Calu3 (cell line): ENCODE measurements around the gene FAM241B. TPM values are rescaled to one million over a fixed set of nuclear protein-coding genes. Genes with fewer than 3 reads are reported as not detected.

ENCODE experiments used
- BruUV-seq: library from RNA; stranded (reverse); fragments of 400-500 nt; replicated peaks from 2 replicates; lab custom pipeline; 2021; lab: Mats Ljungman, UMichigan
- CTCF ChIA-PET: fragments of 300-600 bp; sonication (Branson Sonifier 250); formaldehyde crosslinking; loops from one replicate; lab custom pipeline; 2022; ENCODE audit warnings: antibody characterized with exemption; lab: Charles Lee
- DNase-seq: peaks from one replicate; pipeline ENCODE4 v3.0.0; 2022
- H3K27ac Mint-ChIP-seq: one replicate; pipeline ENCODE4 v1.8.0; 2022; ENCODE audit warnings: mixed read lengths; ENCODE audit not compliant: unreplicated experiment
- H3K27me3 Mint-ChIP-seq: one replicate; pipeline ENCODE4 v1.8.0; 2022; ENCODE audit warnings: mixed read lengths; ENCODE audit not compliant: unreplicated experiment
- H3K36me3 Mint-ChIP-seq: one replicate; pipeline ENCODE4 v1.8.0; 2022; ENCODE audit warnings: mild to moderate bottlenecking, moderate library complexity, mixed read lengths; ENCODE audit not compliant: insufficient read depth, unreplicated experiment
- H3K4me1 Mint-ChIP-seq: one replicate; pipeline ENCODE4 v1.8.0; 2022; ENCODE audit warnings: mild to moderate bottlenecking, low read depth, mixed read lengths; ENCODE audit not compliant: unreplicated experiment
- H3K4me3 Mint-ChIP-seq: one replicate; pipeline ENCODE4 v1.8.0; 2022; ENCODE audit warnings: mild to moderate bottlenecking, low read depth, moderate library complexity, mixed read lengths; ENCODE audit not compliant: unreplicated experiment
- H3K9me3 Mint-ChIP-seq: one replicate; pipeline ENCODE4 v1.8.0; 2022; ENCODE audit warnings: low read depth, mixed read lengths; ENCODE audit not compliant: unreplicated experiment
- intact Hi-C: fragments of 100-400 bp; cut with micrococcal nuclease; formaldehyde crosslinking; loops from one replicate; pipeline ENCODE4 v1.10.0; 2022; ENCODE audit not compliant: unreplicated experiment
- total RNA-seq: library from RNA; stranded (reverse); gene quantifications from 2 replicates; pipeline ENCODE4 v1.2.3, GENCODE V29; 2022
- TF ChIP-seq, protein P1 (sequence below): fragments of 200-600 bp; IDR thresholded peaks from one replicate; pipeline ENCODE4 v1.8.0; 2022; ENCODE audit warnings: antibody characterized with exemption; ENCODE audit not compliant: unreplicated experiment

FAM241B gene
- total RNA-seq, 1 experiment from 2014 or later: 25.2 TPM

GRCh38 chr10:69674786-69675185 is 44.7 kb downstream of the FAM241B start:
- Mint-ChIP-seq H3K4me3 (no peak overlapping the region), H3K4me1 (no peaks in the 10 kb centered on the region), H3K36me3 (no peaks in the 10 kb centered on the region), H3K9me3 (no peaks in the 10 kb centered on the region), H3K27ac (no peak overlapping the region), H3K27me3 (peaks cover 28% of the 10 kb centered on the region)
- TF ChIP-seq, protein P1, sequence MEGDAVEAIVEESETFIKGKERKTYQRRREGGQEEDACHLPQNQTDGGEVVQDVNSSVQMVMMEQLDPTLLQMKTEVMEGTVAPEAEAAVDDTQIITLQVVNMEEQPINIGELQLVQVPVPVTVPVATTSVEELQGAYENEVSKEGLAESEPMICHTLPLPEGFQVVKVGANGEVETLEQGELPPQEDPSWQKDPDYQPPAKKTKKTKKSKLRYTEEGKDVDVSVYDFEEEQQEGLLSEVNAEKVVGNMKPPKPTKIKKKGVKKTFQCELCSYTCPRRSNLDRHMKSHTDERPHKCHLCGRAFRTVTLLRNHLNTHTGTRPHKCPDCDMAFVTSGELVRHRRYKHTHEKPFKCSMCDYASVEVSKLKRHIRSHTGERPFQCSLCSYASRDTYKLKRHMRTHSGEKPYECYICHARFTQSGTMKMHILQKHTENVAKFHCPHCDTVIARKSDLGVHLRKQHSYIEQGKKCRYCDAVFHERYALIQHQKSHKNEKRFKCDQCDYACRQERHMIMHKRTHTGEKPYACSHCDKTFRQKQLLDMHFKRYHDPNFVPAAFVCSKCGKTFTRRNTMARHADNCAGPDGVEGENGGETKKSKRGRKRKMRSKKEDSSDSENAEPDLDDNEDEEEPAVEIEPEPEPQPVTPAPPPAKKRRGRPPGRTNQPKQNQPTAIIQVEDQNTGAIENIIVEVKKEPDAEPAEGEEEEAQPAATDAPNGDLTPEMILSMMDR: no peak
- intact Hi-C loops: no loop called here
- BruUV-seq: no TSS peak
- no peak for DNase-seq
- CTCF ChIA-PET: no interaction called here

- intact Hi-C loops: no loop called here
- BruUV-seq: no TSS peak
- TF ChIP-seq, protein P1: no peak
- H3K9me3 Mint-ChIP-seq: no peaks in the 10 kb centered on the region
- no peak overlapping the region for H3K27ac Mint-ChIP-seq
- H3K4me1 Mint-ChIP-seq: no peaks in the 10 kb centered on the region
- CTCF ChIA-PET: no interaction called here
- no peak for DNase-seq
- no peaks in the 10 kb centered on the region for H3K36me3 Mint-ChIP-seq
- H3K27me3 Mint-ChIP-seq: peaks cover 23% of the 10 kb centered on the region
- no peak overlapping the region for H3K4me3 Mint-ChIP-seq
Measured at GRCh38 chr10:69676301-69676700, 46.3 kb downstream of the FAM241B start.

GRCh38 chr10:69677985-69678654 is 48.1 kb downstream of the FAM241B start:
- Mint-ChIP-seq H3K4me3 (no peak overlapping the region), H3K9me3 (no peaks in the 10 kb centered on the region), H3K36me3 (peaks cover under 1% of the 10 kb centered on the region), H3K27ac (no peak overlapping the region), H3K27me3 (peaks cover 21% of the 10 kb centered on the region), H3K4me1 (peaks cover 9% of the 10 kb centered on the region)
- intact Hi-C loops: no loop called here
- CTCF ChIA-PET: no interaction called here
- TF ChIP-seq, protein P1: no peak
- no peak for DNase-seq
- BruUV-seq: no TSS peak

DNA sequence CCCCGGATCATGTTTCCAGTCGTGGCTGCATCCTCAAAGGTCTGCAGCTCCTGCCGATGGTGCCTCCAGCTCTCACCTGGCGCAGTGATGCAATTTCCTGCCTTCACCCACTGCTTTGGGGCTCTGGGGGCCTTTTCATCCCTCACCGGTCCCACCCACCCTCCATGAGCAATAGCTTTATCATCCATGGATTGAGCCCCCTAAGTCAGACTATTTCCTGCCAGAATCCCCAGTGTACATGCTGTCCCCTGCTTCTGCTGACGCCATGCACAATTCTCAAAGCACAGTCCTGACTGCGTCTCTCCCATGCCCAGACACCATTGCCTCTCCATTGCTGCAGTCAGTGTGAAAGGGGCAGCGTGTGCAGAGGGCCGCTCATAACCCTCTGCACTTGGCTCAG is 49.7 kb downstream of the FAM241B start:
- no peak for DNase-seq
- H3K27me3 Mint-ChIP-seq: peaks cover 21% of the 10 kb centered on the region
- H3K36me3 Mint-ChIP-seq: peaks cover 12% of the 10 kb centered on the region
- H3K9me3 Mint-ChIP-seq: no peaks in the 10 kb centered on the region
- CTCF ChIA-PET: interaction anchor here (1.1 kb wide), 1 partner anchor 37 kb away, joined by 3 read pairs; no protein-coding TSS in a partner anchor
- no peak overlapping the region for H3K27ac Mint-ChIP-seq
- intact Hi-C loops: no loop called here
- TF ChIP-seq, protein P1: no peak
- BruUV-seq: no TSS peak
- H3K4me3 Mint-ChIP-seq: no peak overlapping the region
- peaks cover 21% of the 10 kb centered on the region for H3K4me1 Mint-ChIP-seq
